Naive B cell (primary cell): Measurements from ENCODE around the gene IQCE. TPM values are rescaled to one million over a fixed set of nuclear protein-coding genes. Genes with fewer than 3 reads are reported as not detected.

Experiments
- ATAC-seq, 2 donors: fragments of 150-1000 bp; cut with Tn5 transposase; 2 replicates each; pipeline ENCODE4 v1.10.0; 2021; ENCODE audit warnings: low read depth in 2 of 2, mild to moderate bottlenecking in 2 of 2, moderate library complexity in 2 of 2
- DNase-seq: peaks from one replicate; pipeline ENCODE4 v3.0.0; 2022
- H3K27ac Mint-ChIP-seq, 6 donors: one replicate each; pipeline ENCODE4 v1.8.0; 2020 to 2022; ENCODE audit warnings: mild to moderate bottlenecking in 6 of 6, mixed read lengths in 6 of 6, moderate library complexity in 5 of 6, inconsistent platforms in 2 of 6
- H3K27me3 Mint-ChIP-seq, 3 donors: one replicate each; pipeline ENCODE4 v1.8.0; 2021 to 2022; ENCODE audit warnings: mixed read lengths in 3 of 3, mild to moderate bottlenecking in 1 of 3
- H3K36me3 Mint-ChIP-seq, 2 donors: one replicate each; pipeline ENCODE4 v1.8.0; 2020 to 2022; ENCODE audit warnings: mixed read lengths in 2 of 2, inconsistent platforms in 1 of 2, mild to moderate bottlenecking in 1 of 2
- H3K4me1 Mint-ChIP-seq, 3 donors: one replicate each; pipeline ENCODE4 v1.8.0; 2020 to 2022; ENCODE audit warnings: mixed read lengths in 3 of 3, inconsistent platforms in 1 of 3, mild to moderate bottlenecking in 1 of 3, moderate library complexity in 1 of 3
- H3K4me3 Mint-ChIP-seq, 8 donors: one replicate each; pipeline ENCODE4 v1.8.0; 2020 to 2022; ENCODE audit warnings: mild to moderate bottlenecking in 8 of 8, mixed read lengths in 8 of 8, moderate library complexity in 8 of 8, inconsistent platforms in 2 of 8
- H3K9me3 Mint-ChIP-seq, 7 donors: one replicate each; pipeline ENCODE4 v1.8.0; 2020 to 2022; ENCODE audit warnings: mixed read lengths in 7 of 7, mild to moderate bottlenecking in 5 of 7, inconsistent platforms in 2 of 7, moderate library complexity in 1 of 7
- polyA plus RNA-seq, 6 donors: library from polyadenylated mRNA; unstranded; fragments of 300-500 nt; fragmentation: Illumina TruSeq; gene quantifications; one replicate each; pipeline ENCODE4 v1.2.3, GENCODE V29; 2021; ENCODE audit warnings: low read depth in 6 of 6

Gene IQCE
- polyA plus RNA-seq, 6 donors from 2014 or later = 0.36 to 1.7 (median 1.3) TPM; not detected in 1

DNA sequence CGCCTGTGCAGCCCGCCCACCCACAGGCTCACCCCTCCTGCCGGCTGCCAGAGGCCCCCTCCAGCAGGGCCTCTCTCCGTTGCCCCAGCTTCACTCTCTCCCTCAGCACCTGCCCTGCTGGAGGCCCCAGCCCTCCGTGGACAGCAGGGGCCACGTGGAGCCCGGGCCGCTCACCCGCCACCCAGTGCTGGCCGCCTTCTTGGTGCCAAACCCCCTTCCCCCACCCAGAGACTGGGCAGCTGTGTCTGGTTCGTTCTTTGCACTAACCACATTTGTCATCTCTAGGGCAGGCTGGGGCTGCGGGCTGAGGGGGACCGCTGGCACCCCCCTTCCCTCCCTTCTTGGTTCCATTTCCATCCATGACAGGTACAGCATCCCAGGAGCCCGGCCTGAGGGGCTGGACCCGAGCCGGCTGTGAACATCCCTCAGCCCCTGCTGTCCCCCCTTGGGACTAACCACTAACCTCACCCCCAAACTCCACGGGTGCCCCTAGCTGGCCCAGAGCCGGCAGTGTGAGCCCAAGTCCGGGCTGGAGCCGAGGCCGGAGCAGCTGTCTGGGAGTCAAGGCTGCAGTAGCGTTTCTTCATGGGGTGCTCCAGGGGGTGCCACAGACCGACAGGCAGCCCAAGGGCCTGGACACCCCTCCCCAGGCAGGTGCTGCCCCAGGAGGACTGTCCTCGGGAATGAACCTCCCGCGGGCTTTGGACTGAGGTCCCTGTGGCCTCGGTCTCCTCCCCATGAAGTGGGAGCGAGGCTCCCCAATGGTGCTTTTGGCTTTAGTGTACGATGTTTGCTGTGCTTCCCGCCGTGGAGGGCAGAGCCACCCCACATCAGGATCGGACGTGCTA is 103.7 kb downstream of the IQCE start:
- peaks cover 0 to 10% of the 10 kb centered on the region in 2 donors for H3K36me3 Mint-ChIP-seq
- no peak overlapping the region for H3K4me3 Mint-ChIP-seq
- H3K4me1 Mint-ChIP-seq = peaks cover 0 to 3% (median 0%) of the 10 kb centered on the region in 3 donors
- H3K9me3 Mint-ChIP-seq = no peaks in the 10 kb centered on the region
- DNase-seq = no peak
- no peak for ATAC-seq
- H3K27ac Mint-ChIP-seq = peak overlapping the region in 1 of 6 donors; percentile 65
- peaks cover 0 to 7% (median 5%) of the 10 kb centered on the region in 3 donors for H3K27me3 Mint-ChIP-seq

DNA sequence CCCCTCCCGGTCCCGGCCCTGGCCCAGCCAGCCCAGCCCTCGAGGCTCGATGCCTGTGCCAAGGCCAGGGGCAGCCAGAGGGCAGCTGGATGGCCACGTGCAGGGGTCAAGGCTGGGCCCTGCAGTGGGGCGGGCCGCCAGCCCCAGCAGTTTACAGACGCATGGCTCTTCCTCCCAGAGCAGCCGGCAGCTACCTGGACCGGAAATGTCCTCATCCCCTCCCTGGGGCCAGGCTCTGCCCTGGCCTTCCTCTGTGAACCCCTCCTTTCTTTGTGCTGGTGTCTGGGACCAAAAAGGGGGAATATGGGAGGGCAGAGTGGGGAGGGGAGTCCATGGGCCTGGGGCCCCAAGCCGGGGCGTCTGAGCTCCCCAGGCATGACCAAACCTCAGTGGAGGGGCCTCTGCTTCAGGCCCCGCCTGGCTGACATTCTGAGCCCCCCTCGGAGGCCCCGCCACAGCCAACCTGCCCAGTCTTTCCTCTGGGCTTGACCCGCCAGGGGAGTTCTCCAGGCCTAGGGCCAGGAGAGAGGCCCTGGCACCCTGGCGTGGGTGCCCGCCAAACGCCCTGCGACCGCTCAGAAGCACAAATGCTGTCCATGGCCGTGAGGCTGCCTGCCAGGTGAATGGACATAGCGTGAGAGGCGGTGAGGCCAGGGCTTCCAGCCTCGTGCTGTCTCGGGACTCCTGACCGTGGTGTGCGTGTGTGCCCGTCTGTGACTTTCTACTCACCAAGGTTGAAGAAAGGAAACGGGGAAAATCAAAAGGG is 104.5 kb downstream of the IQCE start:
- H3K27ac Mint-ChIP-seq = no peak overlapping the region

DNA sequence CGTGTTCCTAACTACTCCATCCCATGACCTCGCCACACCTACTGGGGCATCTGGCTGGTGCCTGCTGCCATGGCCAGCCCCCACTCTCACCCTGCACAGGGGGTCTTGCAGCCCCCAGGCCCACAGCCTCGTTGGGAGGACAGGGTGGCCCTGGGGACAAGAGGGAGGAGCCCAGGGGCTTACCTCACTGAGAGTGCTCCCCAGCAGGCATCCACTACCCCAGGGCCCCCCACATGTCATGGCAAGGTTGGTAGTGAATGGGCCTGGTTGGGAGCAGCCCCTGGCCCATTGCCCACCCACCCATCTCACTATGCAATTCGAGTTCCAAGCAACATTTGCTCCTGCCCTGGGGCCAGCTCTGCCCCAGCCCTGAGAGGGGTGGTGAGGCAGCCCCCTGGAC is 105.2 kb downstream of the IQCE start:
- H3K4me3 Mint-ChIP-seq = no peak overlapping the region
- H3K27ac Mint-ChIP-seq = peak overlapping the region in 1 of 6 donors; percentile 59
- H3K9me3 Mint-ChIP-seq = no peaks in the 10 kb centered on the region
- peaks cover 0 to 3% (median 3%) of the 10 kb centered on the region in 3 donors for H3K4me1 Mint-ChIP-seq
- no peak for ATAC-seq
- no peak for DNase-seq
- peaks cover 0 to 10% of the 10 kb centered on the region in 2 donors for H3K36me3 Mint-ChIP-seq
- H3K27me3 Mint-ChIP-seq = peaks cover 0 to 17% (median 14%) of the 10 kb centered on the region in 3 donors

More for the DNA sequence above, 104.5 kb downstream of the IQCE start:
- H3K4me1 Mint-ChIP-seq = peaks cover 0 to 3% (median 3%) of the 10 kb centered on the region in 3 donors
- ATAC-seq (no peak), DNase-seq (no peak)
- no peak overlapping the region for H3K4me3 Mint-ChIP-seq
- H3K27me3 Mint-ChIP-seq = peaks cover 0 to 15% (median 13%) of the 10 kb centered on the region in 3 donors
- no peaks in the 10 kb centered on the region for H3K9me3 Mint-ChIP-seq
- peaks cover 0 to 10% of the 10 kb centered on the region in 2 donors for H3K36me3 Mint-ChIP-seq

Other genes starting within 250 kb of the IQCE start
- 100 to 1,000 TPM in 3 of 6 donors, 10 to 100 TPM in 3; 74.2 to 107 (median 96.2) TPM for gene SNX8, start 244.5 kb upstream of the IQCE start, polyA plus RNA-seq
- gene EIF3B, start 204.2 kb upstream of the IQCE start, polyA plus RNA-seq = 100 to 1,000 TPM in 3 of 6 donors, 10 to 100 TPM in 3; 69.6 to 123 (median 94.4) TPM
- 10 to 100 TPM in 4 of 6 donors, 1 to 10 TPM in 2; 6.5 to 20.9 (median 12.3) TPM for gene CHST12, start 155.4 kb upstream of the IQCE start, polyA plus RNA-seq
- not detected for gene GRIFIN, start 82.6 kb upstream of the IQCE start, polyA plus RNA-seq
- gene LFNG, start 39.2 kb upstream of the IQCE start, polyA plus RNA-seq = 1 to 10 TPM in 5 of 6 donors, under 1 TPM in 1; 0.59 to 4.0 (median 2.2) TPM
- 10 to 100 TPM; 17.7 to 29.3 (median 20.6) TPM for gene BRAT1, start 3.5 kb upstream of the IQCE start, polyA plus RNA-seq
- gene TTYH3, start 73.0 kb downstream of the IQCE start, polyA plus RNA-seq = 1 to 10 TPM; 1.2 to 4.4 (median 2.5) TPM
- 1 to 10 TPM in 5 of 6 donors, not detected in 1; 1.4 to 3.3 (median 2.7) TPM for gene AMZ1, start 129.2 kb downstream of the IQCE start, polyA plus RNA-seq